Amygdala (tissue), 56 donors: ENCODE results near the gene SAXO2.
"Not testable (repeated sequence)": the region's sequence is repeated elsewhere in the genome, so short reads cannot be mapped to it uniquely, and the experiment has no call there.

Experiments
- DNase-seq, 56 donors: peaks; one replicate each; lab custom pipeline; 2025; lab: John Stamatoyannopoulos, UW

The SAXO2 gene

GRCh38 chr15:82262422-82263026 lies at the start of gene SAXO2, which contains the start of gene EFL1:
TSS of gene SAXO2 (plus strand) at chr15:82262818. CDS start at chr15:82262880, 62 bp downstream.
TSS of gene EFL1 (minus strand) at chr15:82262734. CDS start at chr15:82261778, 956 bp downstream.
- peak; percentile 39 to 96 (median 84) for DNase-seq

GRCh38 chr15:82216092-82216491 lies 46.5 kb upstream of the SAXO2 start:
- DNase-seq = not testable (repeated sequence)

GRCh38 chr15:82221535-82221934 lies 41.1 kb upstream of the SAXO2 start:
- DNase-seq = peak in 9 of 56 donors; percentile 1 to 30 (median 4)

- no peak for DNase-seq
Observed at GRCh38 chr15:82228750-82229149, 33.9 kb upstream of the SAXO2 start.

GRCh38 chr15:82231233-82231632 lies 31.4 kb upstream of the SAXO2 start:
- DNase-seq = no peak

GRCh38 chr15:82231842-82232241 lies 30.8 kb upstream of the SAXO2 start:
- DNase-seq = no peak

GRCh38 chr15:82237944-82238534 lies 24.6 kb upstream of the SAXO2 start:
- DNase-seq = not testable (repeated sequence)

- no peak for DNase-seq
Observed at GRCh38 chr15:82239685-82240391, 22.8 kb upstream of the SAXO2 start.

GRCh38 chr15:82241836-82242499 lies 20.6 kb upstream of the SAXO2 start:
- DNase-seq = not testable (repeated sequence)

GRCh38 chr15:82243644-82244043 lies 19.0 kb upstream of the SAXO2 start:
- DNase-seq = not testable (repeated sequence)

- not testable (repeated sequence) for DNase-seq
Observed at GRCh38 chr15:82245956-82246355, 16.7 kb upstream of the SAXO2 start.

- DNase-seq = not testable (repeated sequence)
Observed at GRCh38 chr15:82248261-82248660, 14.4 kb upstream of the SAXO2 start.

GRCh38 chr15:82261566-82262421 lies 824 bp upstream of the SAXO2 start:
- peak in 7 of 56 donors; percentile 0 to 49 (median 5) for DNase-seq

- no peak for DNase-seq
Observed at GRCh38 chr15:82263350-82263749, 732 bp downstream of the SAXO2 start.

- not testable (repeated sequence) for DNase-seq
Observed at GRCh38 chr15:82267137-82267536, 4.5 kb downstream of the SAXO2 start.

- not testable (repeated sequence) for DNase-seq
Observed at GRCh38 chr15:82268454-82268853, 5.8 kb downstream of the SAXO2 start.

- no peak for DNase-seq
Observed at GRCh38 chr15:82272154-82272553, 9.5 kb downstream of the SAXO2 start.

- no peak for DNase-seq
Observed at GRCh38 chr15:82275410-82275809, 12.8 kb downstream of the SAXO2 start.

GRCh38 chr15:82281276-82281675 lies 18.7 kb downstream of the SAXO2 start:
- DNase-seq = not testable (repeated sequence)

- DNase-seq = not testable (repeated sequence)
Observed at GRCh38 chr15:82282386-82282785, 19.8 kb downstream of the SAXO2 start.
